A204.1 (cell line): Measurements from ENCODE around the gene DBNDD1.
"Not testable (repeated sequence)": the region's sequence is repeated elsewhere in the genome, so short reads cannot be mapped to it uniquely, and the experiment has no call there.

ENCODE experiments used
- FAIRE-seq: peaks from 2 replicates; lab custom pipeline; 2012; peaks lifted over from hg19 to GRCh38; lab: Jason Lieb, UNC

The DBNDD1 gene

DNA sequence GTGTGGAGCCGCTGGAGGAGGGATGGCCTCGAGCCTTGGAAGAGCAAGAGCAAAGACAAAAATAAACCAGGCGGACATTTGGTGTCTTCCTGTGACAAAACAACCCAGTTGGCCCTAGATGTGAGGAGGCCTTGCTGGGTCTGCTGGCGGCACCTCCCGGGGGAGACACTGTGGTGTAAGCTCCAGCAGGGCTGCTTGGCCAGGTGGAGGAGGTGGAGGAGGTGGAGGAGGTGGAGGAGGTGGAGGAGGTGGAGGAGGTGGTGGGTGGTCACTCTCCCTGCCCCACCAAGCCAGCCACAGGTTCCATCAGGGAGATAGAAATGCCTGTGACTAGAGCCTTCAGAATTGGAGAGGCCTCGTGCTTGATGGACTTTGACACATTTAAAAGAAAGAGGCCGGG, 32.1 kb downstream of the DBNDD1 start:
- no peak for FAIRE-seq

DNA sequence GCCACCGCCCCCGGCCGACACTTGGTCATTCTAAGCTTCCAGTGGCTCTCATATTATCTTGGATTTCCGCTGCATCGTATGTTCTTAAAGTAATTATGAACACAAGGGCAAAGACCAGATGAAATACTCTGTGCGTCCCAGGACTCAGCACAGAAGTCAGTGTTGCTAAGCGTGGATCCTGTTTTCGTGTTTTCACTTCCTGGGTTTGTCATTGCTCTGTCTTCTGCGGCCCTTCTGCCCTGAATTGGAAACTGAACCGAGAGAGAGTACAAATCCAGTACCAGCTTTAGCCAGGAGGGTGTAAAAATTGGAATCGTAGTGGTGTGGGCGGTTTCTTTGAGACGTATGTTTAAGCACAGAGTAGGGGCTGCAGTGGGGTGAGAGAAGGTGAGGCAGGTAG, 32.7 kb downstream of the DBNDD1 start:
- no peak for FAIRE-seq

DNA sequence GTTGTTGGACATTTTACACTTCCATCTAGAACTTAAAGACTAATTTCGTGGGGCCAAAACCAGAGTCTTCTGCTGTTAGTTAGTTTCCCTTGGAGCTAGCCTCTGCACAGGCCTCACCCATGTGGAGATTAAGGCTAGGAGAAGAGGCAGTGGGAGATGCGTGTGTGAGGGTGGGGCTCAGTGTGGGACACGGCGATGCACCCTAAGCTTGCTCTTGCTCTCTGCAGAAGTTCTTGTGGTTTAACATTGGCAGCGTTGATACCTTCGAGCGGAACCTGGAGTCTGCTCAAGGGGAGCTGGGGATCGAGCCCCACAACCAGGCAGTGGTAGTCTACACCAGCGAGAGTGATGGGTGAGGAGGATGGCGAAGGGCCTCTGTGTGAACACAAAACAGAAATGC, 34.0 kb downstream of the DBNDD1 start:
- FAIRE-seq: no peak

DNA sequence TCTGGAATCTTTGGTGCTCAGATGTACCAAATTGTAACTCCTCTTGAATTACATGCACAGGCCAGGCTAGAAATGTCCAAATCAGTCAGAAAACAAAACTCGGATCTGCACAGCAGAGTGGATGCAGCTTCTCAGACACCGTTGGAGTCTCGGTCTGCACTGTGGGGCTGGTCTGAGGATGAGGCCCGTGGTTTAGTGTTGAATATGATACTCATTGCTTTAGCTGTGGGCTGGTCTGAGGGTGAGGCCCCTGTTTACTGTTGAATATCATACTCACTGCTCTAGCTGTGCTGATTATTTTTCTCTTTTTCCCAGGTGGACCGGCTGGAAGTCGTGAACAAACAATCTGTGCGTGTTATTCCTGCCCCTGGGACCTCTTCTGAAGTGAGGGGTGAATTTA, 35.0 kb downstream of the DBNDD1 start:
- FAIRE-seq: no peak

DNA sequence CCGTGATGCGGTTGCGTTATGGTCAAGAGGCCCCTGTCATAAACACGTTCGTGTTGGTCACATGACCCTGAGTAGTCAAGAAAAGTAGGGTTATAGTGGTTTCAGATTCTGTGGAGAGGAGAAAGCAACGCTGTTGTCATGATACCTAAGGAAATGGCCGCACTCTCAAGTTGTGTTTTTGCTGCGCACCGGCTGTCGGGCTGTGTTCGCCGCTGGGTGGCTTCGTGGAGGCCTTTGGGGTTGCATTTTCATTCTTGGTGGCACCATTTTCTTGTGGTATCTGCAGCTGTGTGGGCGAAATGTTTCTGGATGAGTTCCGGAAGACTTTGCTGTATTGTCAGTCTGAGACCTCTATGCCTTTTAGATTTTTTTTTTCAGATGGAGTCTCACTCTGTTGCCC, 35.7 kb downstream of the DBNDD1 start:
- no peak for FAIRE-seq

DNA sequence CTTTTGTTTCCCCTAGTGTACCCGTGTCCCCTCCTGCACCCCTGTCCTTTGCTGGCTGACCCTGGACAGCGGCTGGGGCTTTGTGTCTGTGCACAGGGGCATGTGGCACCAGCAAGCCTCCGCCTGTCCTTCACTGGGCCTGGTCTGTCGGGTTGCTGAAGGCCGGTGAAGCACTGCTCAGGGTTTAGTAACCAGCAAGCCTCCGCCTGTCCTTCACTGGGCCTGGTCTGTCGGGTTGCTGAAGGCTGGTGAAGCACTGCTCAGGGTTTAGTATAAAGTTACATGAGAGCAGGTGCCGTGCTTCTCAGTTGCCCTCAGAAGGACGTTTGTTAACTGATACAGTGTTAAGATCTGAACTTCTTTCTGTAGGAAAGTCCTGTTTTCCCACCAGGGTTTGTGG, 36.9 kb downstream of the DBNDD1 start:
- FAIRE-seq: no peak

DNA sequence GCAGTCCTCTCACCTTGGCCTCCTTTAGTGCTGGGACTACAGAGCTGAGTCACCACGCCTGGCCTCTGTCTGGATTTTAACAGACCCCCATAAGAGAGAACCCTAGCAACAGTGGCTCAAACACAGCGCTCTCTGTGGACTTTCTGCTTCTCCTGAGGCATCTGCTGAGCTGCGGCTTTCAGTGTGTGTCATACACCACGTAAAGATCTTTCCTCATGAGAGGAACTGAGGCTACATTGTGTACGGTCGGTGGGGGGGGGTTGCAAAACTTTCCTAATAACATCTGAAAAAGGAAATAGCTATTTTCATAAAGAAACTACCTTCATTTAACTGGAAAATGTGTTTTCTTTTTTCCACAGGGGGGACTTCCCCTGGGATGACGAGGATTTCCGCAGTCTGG, 37.8 kb downstream of the DBNDD1 start:
- FAIRE-seq: no peak

DNA sequence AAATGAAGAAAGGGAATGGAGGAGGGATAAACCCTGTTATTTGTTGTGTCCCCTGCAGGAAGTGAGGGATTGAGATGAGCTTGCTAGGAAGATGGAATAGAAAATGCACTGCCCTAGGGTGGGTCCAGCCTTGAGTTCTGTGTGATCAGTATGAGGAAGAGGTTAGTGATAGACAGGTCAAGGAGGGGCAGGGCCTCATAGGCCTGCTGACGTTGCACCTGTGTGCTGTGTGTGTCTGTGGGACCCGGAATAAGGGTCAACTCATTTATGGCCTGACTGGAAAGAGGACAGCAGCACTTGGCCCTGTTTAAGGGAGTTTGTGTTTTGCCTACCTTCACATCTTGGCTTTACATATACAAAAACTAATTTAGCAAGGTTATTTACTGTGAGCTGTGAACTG, 44.4 kb downstream of the DBNDD1 start:
- FAIRE-seq: no peak

DNA sequence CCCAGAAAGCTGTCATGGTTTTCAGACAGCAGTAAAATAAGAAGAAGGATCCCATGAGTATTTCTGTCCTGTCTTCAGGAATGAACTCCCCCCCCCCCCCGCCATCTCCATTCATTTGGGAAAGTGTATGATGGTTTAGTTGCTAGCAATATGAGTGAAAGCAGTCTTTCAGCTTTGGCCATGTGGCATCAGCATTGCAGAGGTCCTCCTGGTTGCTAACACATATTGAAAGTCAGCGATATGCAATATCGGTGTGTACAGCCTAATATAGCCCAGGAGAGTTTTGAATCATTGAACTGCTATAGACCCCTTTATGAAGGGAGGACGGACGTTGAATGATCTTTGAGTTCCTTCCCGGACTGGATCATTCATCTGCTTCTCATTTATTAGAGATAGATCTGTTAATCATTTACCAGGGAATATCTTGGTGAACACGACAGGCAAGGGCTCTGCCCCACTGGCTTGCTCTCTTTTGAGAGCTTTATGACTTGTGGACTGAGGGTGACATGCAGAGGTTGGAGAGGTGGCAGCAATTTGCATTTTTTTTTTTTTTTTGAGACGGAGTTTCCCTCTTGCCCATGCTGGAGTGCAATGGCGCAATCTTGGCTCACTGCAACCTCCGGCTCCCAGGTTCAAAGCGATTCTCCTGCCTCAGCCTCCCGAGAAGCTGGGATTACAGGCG, 45.5 kb downstream of the DBNDD1 start:
- no peak for FAIRE-seq

DNA sequence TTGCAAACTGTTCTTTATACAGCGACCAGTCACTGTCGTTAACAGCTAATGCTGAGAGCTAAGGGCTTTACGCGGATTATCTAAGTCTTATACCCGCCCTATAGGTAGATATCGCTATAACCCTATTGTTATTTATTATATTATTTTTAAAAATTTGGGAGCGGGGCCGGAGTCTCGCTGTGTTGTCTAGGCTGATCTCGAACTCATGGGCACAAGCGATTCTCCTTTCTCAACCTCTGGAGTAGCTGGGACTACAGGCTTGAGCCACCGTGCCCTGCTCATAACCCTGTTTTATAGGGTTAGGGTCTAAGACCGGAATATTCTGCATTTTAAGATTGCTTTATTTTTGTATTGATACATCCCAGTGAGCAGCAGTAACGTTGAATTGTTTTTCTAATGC, 46.0 kb downstream of the DBNDD1 start:
- no peak for FAIRE-seq

DNA sequence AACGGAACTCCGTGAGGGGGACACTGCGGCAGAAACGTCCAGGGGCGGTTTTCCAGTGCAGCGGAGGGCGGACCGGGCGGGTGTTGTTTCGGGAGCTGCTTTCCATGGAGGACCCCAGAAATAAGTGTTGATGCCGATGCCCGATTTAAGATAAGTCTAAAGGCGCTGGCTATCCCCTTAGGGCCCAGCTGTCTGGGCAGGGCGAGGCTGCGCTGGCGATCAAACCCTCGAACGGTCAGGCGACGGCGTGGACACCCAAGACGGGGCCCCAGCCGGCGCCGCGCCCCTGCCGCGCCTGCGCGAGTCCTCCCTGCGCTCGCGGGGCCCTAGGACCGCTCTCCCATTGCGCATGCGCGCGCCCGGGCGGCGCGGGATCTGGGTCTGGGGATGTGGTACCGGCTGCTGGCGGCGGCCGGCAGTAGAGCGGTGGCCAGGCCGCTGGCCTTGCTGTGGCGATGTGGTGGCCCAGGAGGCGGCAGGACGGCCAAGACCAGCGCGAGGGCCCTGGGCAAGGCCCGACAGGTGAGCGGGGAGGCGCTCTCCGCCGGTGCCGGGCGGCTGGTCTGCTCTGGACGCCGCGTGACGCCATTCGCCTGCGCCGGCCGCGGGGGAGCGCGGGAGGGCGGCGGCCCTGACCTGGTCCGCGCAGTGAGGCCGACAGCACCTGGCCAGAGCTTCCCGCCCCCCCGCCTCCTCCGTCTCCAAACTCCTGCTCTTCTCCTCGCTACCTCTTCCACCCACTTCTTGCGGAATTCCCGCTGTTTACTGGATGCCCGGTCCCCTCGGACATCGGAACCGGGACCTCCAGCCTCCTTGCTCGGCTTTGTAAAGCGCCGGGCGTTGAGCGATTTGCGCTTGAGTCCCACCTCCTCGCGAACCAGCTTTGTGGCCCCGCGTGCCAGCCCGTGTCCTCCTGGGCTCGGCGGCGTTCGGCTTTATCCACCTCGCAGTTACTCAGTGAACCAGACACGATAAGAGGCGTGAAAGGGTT, 46.7 kb downstream of the DBNDD1 start:
- FAIRE-seq: no peak

DNA sequence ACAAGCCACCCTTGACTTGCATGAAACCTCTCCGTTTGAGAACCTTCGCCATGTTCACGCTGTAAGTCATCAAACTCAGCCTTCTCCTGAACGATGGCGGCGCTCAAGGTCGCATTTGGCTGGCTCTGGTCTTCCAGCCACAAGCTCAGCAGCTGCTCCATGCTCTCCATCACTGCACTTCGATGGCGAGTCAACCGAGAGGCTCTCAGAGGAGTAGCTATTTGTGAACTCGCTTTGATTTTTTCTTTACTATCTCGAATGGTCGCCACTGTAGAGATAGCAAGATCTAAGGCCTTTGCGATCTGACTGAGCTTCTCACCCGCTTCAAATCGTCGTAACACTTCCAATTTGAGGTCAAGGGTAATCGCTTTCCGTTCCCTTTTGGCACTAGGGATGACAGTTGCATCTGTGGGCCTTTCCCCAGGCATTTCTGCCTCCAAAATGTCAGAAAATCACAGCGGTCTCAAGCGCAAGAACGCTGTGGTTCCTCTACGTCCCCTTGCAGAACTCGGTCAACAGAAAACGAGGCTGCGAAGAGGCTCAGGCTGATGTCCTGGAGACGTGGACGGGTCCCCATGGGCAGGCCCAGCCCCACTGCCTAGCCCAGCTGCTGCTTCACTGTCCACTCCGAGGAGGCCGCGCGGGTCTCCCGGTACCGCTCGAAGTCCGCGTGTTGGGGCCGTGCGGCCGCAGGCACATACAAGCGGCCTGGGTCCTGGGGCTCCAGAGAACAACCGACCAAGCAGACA, 47.6 kb downstream of the DBNDD1 start:
- FAIRE-seq: no peak

DNA sequence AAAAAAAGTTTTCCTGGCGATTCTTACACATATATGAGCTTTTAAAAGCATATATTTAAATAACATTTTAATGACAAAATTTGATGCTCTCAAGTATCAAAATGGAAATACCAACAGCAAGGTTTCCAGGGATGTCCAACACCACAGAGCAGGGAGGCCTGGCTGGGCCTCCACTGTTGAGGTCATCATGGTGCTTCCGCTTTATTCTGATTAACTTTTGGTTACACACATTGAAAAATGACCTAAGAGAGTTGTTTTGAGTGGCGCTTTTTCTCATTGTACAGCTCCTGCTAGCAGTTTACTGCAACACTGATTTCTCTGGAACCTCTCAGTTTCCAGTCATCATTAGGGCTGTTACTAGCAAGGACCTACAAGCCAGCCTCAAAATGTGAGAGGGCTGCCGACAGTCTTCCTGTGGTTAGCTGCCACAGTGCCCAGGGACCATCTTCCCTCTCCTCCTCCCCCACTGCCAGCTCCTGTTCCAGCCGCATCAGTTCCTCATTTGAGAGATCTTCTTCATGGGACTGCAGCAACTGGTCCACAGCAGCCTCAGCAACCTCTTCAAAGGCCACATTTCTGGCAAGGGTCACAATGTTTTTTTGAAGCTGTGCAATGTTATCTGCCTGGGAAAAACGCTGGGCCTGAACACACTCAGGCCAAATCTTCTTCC, 49.4 kb downstream of the DBNDD1 start:
- FAIRE-seq: no peak

DNA sequence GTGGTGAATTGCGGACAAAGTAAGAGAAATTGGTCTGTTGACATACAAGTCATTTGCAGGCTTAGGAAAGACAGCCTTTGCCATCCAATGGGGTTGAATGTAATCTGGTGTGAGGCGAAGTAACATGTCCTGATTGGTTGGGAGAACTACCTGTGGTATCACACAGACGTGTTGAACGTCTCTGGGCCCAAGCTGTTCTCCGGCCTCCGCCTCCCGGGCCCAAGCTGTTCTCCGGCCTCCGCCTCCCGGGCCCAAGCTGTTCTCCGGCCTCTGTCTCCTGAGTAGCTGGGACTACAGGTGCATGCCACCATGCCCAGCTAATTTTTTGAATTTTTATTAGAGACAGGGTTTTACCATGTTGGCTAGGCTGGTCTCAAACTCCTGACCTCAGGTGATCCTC, 51.2 kb downstream of the DBNDD1 start:
- not testable (repeated sequence) for FAIRE-seq

DNA sequence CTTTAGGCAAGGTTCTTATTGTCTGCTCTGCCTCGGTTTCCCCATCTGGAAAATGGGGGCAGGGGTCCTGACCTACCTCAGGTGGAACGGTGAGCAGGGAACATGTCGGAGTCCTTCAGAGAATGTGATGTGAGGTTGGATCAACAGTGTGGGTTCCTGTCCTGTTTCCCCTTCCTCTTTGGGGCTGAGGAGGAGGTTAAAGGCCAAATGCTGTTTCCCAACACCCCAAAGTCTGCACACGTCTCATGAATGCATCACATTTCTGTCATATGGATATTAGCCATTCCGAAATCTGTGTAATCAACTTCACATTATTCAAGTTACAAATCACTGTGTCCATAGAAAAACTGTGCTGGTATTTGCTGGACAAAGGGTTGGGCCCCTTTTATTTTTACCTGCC, 51.8 kb downstream of the DBNDD1 start:
- not testable (repeated sequence) for FAIRE-seq

DNA sequence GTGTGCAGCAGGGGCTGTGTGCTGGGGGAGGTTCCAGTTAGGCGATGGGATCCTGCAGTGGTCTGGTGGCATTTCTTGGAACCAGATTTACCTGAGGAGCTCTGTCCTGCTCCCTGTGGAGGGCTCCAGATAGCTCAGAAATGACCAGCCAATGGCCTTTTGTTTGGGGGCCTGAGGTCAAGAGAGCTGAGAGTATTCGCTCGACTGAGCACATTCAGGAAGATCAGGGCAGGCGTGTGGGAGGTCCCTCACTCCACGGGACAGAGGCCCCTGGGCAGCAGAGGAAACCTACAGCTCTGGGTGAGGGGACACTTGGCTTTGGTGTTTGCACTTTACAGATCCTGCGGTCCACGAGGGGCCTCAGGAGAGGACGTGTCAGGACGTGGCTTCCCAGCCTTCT, 52.5 kb downstream of the DBNDD1 start:
- no peak for FAIRE-seq

DNA sequence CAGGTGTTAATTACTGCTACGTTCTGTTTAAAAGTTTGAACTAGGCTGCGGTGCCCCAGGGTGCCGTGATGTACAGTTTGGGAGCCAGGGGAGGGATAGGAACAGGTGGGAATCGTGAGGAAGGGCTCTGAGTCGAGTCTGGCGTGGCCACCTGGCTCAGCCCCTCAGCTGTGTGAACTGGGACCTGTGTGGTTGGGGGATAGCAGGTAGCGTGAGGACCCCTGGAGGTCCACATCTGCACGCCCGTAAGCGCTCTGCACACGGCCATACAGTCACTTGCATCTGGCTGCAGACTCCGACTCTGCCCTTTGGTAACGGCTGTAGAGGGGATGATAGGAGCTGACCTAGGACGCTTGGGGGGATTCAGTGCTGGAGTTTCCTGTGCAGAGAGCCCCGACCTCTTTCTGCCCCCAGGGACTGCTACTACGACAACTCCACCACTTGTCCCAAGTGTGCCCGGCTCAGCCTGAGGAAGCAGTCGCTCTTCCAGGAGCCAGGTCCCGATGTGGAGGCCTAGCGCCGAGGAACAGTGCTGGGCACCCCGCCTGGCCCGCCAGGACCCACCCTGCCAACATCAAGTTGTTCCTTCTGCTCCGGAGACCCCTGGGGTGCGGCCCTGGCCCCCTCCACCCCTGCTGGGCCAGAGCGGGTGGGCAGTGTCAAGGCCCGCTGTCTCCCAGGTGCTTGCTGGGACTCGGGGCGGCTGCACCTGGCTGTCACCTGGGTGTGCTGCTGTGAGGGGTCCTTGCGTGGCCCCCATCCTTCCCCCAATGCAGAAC, 53.6 kb downstream of the DBNDD1 start:
- no peak for FAIRE-seq

DNA sequence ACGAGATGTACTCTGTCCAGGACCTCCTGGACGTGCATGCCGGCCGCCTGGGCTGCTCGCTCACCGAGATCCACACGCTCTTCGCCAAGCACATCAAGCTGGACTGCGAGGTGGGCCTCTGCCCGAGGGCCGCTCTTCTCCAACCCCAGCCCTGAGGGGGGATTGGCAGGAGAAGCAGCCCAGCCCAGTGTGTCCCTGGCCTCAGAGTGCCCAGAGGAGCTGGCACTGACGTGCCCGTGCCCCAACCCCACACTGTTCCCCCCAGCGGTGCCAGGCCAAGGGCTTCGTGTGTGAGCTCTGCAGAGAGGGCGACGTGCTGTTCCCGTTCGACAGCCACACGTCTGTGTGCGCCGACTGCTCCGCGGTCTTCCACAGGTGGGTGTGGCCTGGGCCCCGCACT, 55.1 kb downstream of the DBNDD1 start:
- no peak for FAIRE-seq

DNA sequence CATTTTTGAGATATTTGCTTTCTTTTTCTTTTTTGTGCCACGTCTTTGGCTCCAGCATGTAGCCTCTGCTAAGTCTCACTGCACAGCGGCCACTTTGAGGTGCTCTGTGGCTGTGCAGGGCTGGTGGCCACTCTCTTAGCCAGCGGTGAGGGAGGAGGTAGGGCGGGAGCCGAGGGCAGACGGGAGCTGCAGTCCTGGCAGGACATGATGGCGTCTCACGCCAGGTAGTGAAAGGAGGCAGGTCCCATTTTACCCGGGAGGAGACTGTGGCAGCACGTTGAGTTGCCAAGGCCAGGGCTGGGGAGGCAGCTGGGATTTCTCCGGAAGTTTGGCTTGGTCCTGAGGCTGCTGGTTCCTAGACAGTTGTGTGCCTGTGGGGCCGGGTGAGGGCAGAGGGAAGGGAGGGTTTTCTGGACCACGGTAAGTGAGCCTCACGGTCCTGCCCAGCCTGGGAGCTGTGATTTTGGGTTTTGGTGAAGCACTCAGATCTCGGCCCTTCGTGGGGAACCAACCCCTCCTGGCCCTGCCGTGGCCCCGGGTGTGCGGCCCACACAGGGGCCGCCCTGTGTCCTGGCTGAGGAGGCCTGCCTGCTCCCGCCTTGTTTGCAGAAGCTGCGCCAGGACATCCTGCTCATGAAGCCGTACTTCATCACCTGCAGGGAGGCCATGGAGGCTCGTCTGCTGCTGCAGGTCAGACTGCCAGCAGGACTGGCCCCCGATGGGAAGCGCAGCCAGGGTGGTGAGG, 56.3 kb downstream of the DBNDD1 start:
- no peak for FAIRE-seq

DNA sequence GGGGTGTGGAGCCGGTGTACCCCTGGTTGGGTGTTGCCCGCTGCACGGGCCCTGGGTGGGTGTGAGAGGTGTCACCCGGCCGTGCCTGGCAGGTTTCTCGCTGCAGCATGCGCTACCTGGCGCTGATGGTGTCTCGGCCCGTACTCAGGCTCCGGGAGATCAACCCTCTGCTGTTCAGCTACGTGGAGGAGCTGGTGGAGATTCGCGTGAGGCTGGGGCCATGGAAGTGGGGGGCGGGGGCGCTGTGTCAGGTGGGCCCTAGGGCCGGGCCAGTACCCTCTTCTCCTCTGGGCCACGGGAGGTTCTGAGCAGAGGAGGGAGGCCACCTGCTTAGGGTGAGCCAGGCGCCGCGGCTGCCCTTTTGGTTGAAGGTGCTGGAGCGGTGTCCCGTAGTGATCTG, 57.3 kb downstream of the DBNDD1 start:
- no peak for FAIRE-seq

DNA sequence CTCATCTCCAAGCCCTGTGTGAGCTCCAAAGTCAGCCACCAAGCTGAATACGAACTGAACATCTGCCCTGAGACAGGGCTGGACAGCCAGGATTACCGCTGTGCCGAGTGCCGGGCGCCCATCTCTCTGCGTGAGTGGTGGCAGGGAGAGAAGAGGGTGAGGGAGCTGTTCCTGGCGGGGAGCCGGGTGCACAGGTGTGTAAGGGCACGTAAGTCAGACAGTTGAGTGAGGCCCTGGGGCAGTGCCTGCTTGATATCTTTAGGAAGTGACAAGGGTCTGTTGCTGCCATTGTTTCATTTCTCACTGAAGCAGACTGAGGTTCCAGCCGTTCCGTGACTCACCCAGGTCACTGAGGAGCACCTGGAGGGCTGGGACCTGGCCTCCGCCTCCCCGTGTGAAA, 58.3 kb downstream of the DBNDD1 start:
- FAIRE-seq: no peak
